A673 (cell line): ENCODE measurements around the gene TRABD2A. TPM values are rescaled to one million over a fixed set of nuclear protein-coding genes. Genes with fewer than 3 reads are reported as not detected.

ENCODE experiments used
- BruUV-seq: library from RNA; stranded (reverse); fragments of 400-500 nt; replicated peaks from 2 replicates; lab custom pipeline; 2021; lab: Mats Ljungman, UMichigan
- CTCF ChIA-PET: fragments of 300-600 bp; sonication (Branson Sonifier 250); formaldehyde crosslinking; loops from one replicate; lab custom pipeline; 2022; ENCODE audit warnings: antibody characterized with exemption; lab: Charles Lee
- POLR2A ChIA-PET: fragments of 300-600 bp; sonication (Branson Sonifier 250); formaldehyde crosslinking; loops from one replicate; lab custom pipeline; 2022; ENCODE audit warnings: antibody characterized with exemption; ENCODE audit not compliant: low non-redundant PET; lab: Charles Lee
- DNase-seq: peaks from one replicate; pipeline ENCODE4 v3.0.0-alpha.2; 2015; ENCODE audit warnings: low spot score
- H3K27ac ChIP-seq: fragments of 200-600 bp; sonication (generic); 2 replicates; pipeline ENCODE4 v1.5.1; 2016; ENCODE audit warnings: mixed run types, low read depth, mild to moderate bottlenecking, mixed read lengths, antibody characterized with exemption, low read length; ENCODE audit not compliant: poor library complexity, severe bottlenecking
- H3K27me3 ChIP-seq: fragments of 200-600 bp; sonication (generic); replicated peaks from 2 replicates; pipeline ENCODE4 v1.6.1; 2017; ENCODE audit warnings: mixed run types, low read depth, mild to moderate bottlenecking, mixed read lengths, antibody characterized with exemption, low read length; ENCODE audit not compliant: insufficient read depth, poor library complexity
- H3K36me3 ChIP-seq: fragments of 200-600 bp; sonication (generic); 2 replicates; pipeline ENCODE4 v1.6.1; 2016; ENCODE audit warnings: mixed run types, mild to moderate bottlenecking, mixed read lengths, antibody characterized with exemption, low read length; ENCODE audit not compliant: insufficient read depth, poor library complexity, severe bottlenecking
- H3K4me1 ChIP-seq: fragments of 200-600 bp; sonication (generic); 2 replicates; pipeline ENCODE4 v1.6.1; 2017; ENCODE audit warnings: mixed run types, mild to moderate bottlenecking, mixed read lengths, antibody characterized with exemption, low read length; ENCODE audit not compliant: insufficient read depth, poor library complexity, severe bottlenecking
- H3K4me3 ChIP-seq: fragments of 200-600 bp; sonication (generic); 2 replicates; pipeline ENCODE4 v1.5.1; 2016; ENCODE audit warnings: low read depth, mixed run types, mild to moderate bottlenecking, mixed read lengths, low read length; ENCODE audit not compliant: poor library complexity, severe bottlenecking
- H3K9me3 ChIP-seq: fragments of 200-600 bp; sonication (generic); 2 replicates; pipeline ENCODE4 v1.6.1; 2016; ENCODE audit warnings: mixed run types, low read depth, mild to moderate bottlenecking, mixed read lengths, antibody characterized with exemption, low read length; ENCODE audit not compliant: poor library complexity, severe bottlenecking
- EZH2 ChIP-seq: fragments of 200-600 bp; sonication (generic); IDR thresholded peaks from 2 replicates; pipeline ENCODE4 v1.6.1; 2017; ENCODE audit warnings: borderline replicate concordance, low read depth, mild to moderate bottlenecking, mixed read lengths, antibody characterized with exemption, low read length; ENCODE audit not compliant: poor library complexity, severe bottlenecking
- intact Hi-C: fragments of 100-400 bp; cut with micrococcal nuclease; formaldehyde crosslinking; loops from one replicate; pipeline ENCODE4 v1.10.0; 2022; ENCODE audit not compliant: unreplicated experiment
- total RNA-seq: library from RNA; stranded (reverse); gene quantifications from 2 replicates; pipeline ENCODE4 v1.2.3, GENCODE V29; 2021
- TF ChIP-seq, protein P1 (sequence below): fragments of 300-800, 200-600 bp; sonication (generic); conservative IDR thresholded peaks from 2 replicates; pipeline ENCODE4 v1.5.1; 2017; ENCODE audit warnings: low read depth, mild to moderate bottlenecking, antibody characterized with exemption, low read length, moderate library complexity, mixed read lengths

TRABD2A gene
- total RNA-seq, 1 experiment from 2014 or later = 0.67 TPM

- TF ChIP-seq, protein P1, sequence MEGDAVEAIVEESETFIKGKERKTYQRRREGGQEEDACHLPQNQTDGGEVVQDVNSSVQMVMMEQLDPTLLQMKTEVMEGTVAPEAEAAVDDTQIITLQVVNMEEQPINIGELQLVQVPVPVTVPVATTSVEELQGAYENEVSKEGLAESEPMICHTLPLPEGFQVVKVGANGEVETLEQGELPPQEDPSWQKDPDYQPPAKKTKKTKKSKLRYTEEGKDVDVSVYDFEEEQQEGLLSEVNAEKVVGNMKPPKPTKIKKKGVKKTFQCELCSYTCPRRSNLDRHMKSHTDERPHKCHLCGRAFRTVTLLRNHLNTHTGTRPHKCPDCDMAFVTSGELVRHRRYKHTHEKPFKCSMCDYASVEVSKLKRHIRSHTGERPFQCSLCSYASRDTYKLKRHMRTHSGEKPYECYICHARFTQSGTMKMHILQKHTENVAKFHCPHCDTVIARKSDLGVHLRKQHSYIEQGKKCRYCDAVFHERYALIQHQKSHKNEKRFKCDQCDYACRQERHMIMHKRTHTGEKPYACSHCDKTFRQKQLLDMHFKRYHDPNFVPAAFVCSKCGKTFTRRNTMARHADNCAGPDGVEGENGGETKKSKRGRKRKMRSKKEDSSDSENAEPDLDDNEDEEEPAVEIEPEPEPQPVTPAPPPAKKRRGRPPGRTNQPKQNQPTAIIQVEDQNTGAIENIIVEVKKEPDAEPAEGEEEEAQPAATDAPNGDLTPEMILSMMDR = no peak
- no peak for TF ChIP-seq EZH2
- BruUV-seq = no TSS peak
- ChIA-PET CTCF (no interaction called here), POLR2A (no interaction called here)
- Histone ChIP-seq H3K27me3 (no peaks in the 10 kb centered on the region), H3K9me3 (no peaks in the 10 kb centered on the region), H3K4me3 (no peak overlapping the region), H3K27ac (no peak overlapping the region), H3K36me3 (no peaks in the 10 kb centered on the region), H3K4me1 (no peaks in the 10 kb centered on the region)
- intact Hi-C loops = no loop called here
- no peak for DNase-seq
Observed at GRCh38 chr2:84827978-84828575, 52.8 kb downstream of the TRABD2A start.

- no TSS peak for BruUV-seq
- intact Hi-C loops = no loop called here
- Histone ChIP-seq H3K4me3 (no peak overlapping the region), H3K36me3 (no peaks in the 10 kb centered on the region), H3K27ac (no peak overlapping the region), H3K9me3 (no peaks in the 10 kb centered on the region), H3K27me3 (no peaks in the 10 kb centered on the region), H3K4me1 (no peaks in the 10 kb centered on the region)
- POLR2A ChIA-PET = no interaction called here
- CTCF ChIA-PET = no interaction called here
- TF ChIP-seq EZH2 = no peak
- TF ChIP-seq, protein P1 = no peak
- no peak for DNase-seq
Observed at GRCh38 chr2:84823788-84824187, 57.1 kb downstream of the TRABD2A start.

DNA sequence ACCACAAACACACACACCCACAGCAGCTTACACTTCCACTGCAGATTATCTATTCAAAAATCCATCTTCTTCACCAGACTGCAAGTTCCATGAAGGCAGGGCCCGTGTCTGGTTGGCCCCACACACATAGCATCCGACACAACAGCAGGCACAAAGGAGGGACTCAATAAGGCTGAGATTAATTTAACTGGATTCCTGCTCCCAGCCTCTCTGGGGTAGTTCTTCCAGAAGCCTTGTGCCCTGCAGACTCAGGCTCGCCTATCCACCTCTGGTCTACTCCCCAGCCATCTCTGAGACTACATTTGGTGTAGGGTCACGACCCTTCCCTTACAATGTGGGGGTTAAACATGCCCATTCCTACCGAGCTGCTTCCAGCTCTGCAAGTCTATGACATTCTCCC, 57.7 kb downstream of the TRABD2A start:
- DNase-seq = no peak
- ChIA-PET CTCF (no interaction called here), POLR2A (no interaction called here)
- Histone ChIP-seq H3K27ac (no peak overlapping the region), H3K9me3 (no peaks in the 10 kb centered on the region), H3K4me3 (no peak overlapping the region), H3K4me1 (no peaks in the 10 kb centered on the region), H3K36me3 (no peaks in the 10 kb centered on the region), H3K27me3 (no peaks in the 10 kb centered on the region)
- BruUV-seq = no TSS peak
- intact Hi-C loops = no loop called here
- TF ChIP-seq EZH2 = no peak
- TF ChIP-seq, protein P1 = no peak
